Germinal center (tissue), 1 donor: ENCODE measurements around the gene ZNFX1.
"Not testable (repeated sequence)": the region's sequence is repeated elsewhere in the genome, so short reads cannot be mapped to it uniquely, and the experiment has no call there.

ENCODE experiments used
- DNase-seq: peaks from one replicate; pipeline ENCODE4 v3.0.0; 2012; ENCODE audit warnings: mixed read lengths, low spot score

Gene ZNFX1

GRCh38 chr20:49248301-49248700, 29.6 kb downstream of the ZNFX1 start:
- no peak for DNase-seq

GRCh38 chr20:49247792-49248191, 30.1 kb downstream of the ZNFX1 start:
- DNase-seq: no peak

GRCh38 chr20:49247169-49247723, 30.6 kb downstream of the ZNFX1 start:
- DNase-seq: no peak

GRCh38 chr20:49245921-49246740, 31.7 kb downstream of the ZNFX1 start:
- peak; percentile 64 for DNase-seq

GRCh38 chr20:49237531-49237930, 40.3 kb downstream of the ZNFX1 start:
- DNase-seq: no peak

- DNase-seq: no peak
These were observed 41.6 kb downstream of the ZNFX1 start for GRCh38 chr20:49236301-49236700.

GRCh38 chr20:49234831-49235230, 43.0 kb downstream of the ZNFX1 start:
- no peak for DNase-seq

- no peak for DNase-seq
These were observed 44.6 kb downstream of the ZNFX1 start for GRCh38 chr20:49233226-49233625.

GRCh38 chr20:49231471-49231870, 46.4 kb downstream of the ZNFX1 start:
- DNase-seq: no peak

- DNase-seq: peak; percentile 37
These were observed 47.2 kb downstream of the ZNFX1 start for GRCh38 chr20:49230561-49231133.

- no peak for DNase-seq
These were observed 47.8 kb downstream of the ZNFX1 start for GRCh38 chr20:49230021-49230420.

GRCh38 chr20:49229381-49229780, 48.5 kb downstream of the ZNFX1 start:
- no peak for DNase-seq

- DNase-seq: no peak
These were observed 49.2 kb downstream of the ZNFX1 start for GRCh38 chr20:49228676-49229075.

GRCh38 chr20:49225896-49226295, 52.0 kb downstream of the ZNFX1 start:
- no peak for DNase-seq

GRCh38 chr20:49219924-49220831, 57.7 kb downstream of the ZNFX1 start:
- no peak for DNase-seq

- peak; percentile 94 for DNase-seq
These were observed 58.5 kb downstream of the ZNFX1 start, which contains the start of gene DDX27 for GRCh38 chr20:49219091-49219923. Gene DDX27, plus strand, starts transcription at chr20:49219416. Its CDS starts 33 bp downstream, at chr20:49219449.

GRCh38 chr20:49218739-49219090, 59.1 kb downstream of the ZNFX1 start:
- not testable (repeated sequence) for DNase-seq

GRCh38 chr20:49216991-49217578, 60.8 kb downstream of the ZNFX1 start:
- peak; percentile 68 for DNase-seq

- DNase-seq: no peak
These were observed 62.6 kb downstream of the ZNFX1 start for GRCh38 chr20:49215232-49215631.

- no peak for DNase-seq
These were observed 63.3 kb downstream of the ZNFX1 start for GRCh38 chr20:49214571-49214970.

- DNase-seq: no peak
These were observed 67.1 kb downstream of the ZNFX1 start for GRCh38 chr20:49210757-49211110.
